ENCODE data around the gene GNS. TPM values are rescaled to one million over a fixed set of nuclear protein-coding genes. Genes with fewer than 3 reads are reported as not detected.

The GNS gene
- total RNA-seq, 1 experiment from 2014 or later, result 134 TPM

GRCh38 chr12:64745259-64745807 is 13.9 kb downstream of the GNS start:
- no peak for DNase-seq (ENCODE audit: low read depth)
- in situ Hi-C loops (cut with HindIII; ENCODE audit: low pct_unique_long_range_greater_than_20kb, low sequenced_read_pairs), result no loop called here

GRCh38 chr12:64744422-64745258 is 14.6 kb downstream of the GNS start:
- in situ Hi-C loops (cut with HindIII; ENCODE audit: low pct_unique_long_range_greater_than_20kb, low sequenced_read_pairs), result no loop called here
- peak; percentile 50 for DNase-seq (ENCODE audit: low read depth)

- no peak for DNase-seq (ENCODE audit: low read depth)
- in situ Hi-C loops (cut with HindIII; ENCODE audit: low pct_unique_long_range_greater_than_20kb, low sequenced_read_pairs), result no loop called here
Observed at GRCh38 chr12:64743206-64743605, 16.0 kb downstream of the GNS start.

- in situ Hi-C loops (cut with HindIII; ENCODE audit: low pct_unique_long_range_greater_than_20kb, low sequenced_read_pairs), result no loop called here
- no peak for DNase-seq (ENCODE audit: low read depth)
Observed at GRCh38 chr12:64742416-64742815, 16.8 kb downstream of the GNS start.

GRCh38 chr12:64740646-64741045 is 18.6 kb downstream of the GNS start:
- in situ Hi-C loops (cut with HindIII; ENCODE audit: low pct_unique_long_range_greater_than_20kb, low sequenced_read_pairs), result no loop called here
- DNase-seq (ENCODE audit: low read depth), result no peak

- in situ Hi-C loops (cut with HindIII; ENCODE audit: low pct_unique_long_range_greater_than_20kb, low sequenced_read_pairs), result no loop called here
- DNase-seq (ENCODE audit: low read depth), result peak; percentile 30
Observed at GRCh38 chr12:64739778-64740177, 19.4 kb downstream of the GNS start.

- no peak for DNase-seq (ENCODE audit: low read depth)
- in situ Hi-C loops (cut with HindIII; ENCODE audit: low pct_unique_long_range_greater_than_20kb, low sequenced_read_pairs), result no loop called here
Observed at GRCh38 chr12:64737539-64737938, 21.7 kb downstream of the GNS start.

- in situ Hi-C loops (cut with HindIII; ENCODE audit: low pct_unique_long_range_greater_than_20kb, low sequenced_read_pairs), result no loop called here
- no peak for DNase-seq (ENCODE audit: low read depth)
Observed at GRCh38 chr12:64736771-64737170, 22.4 kb downstream of the GNS start.

- DNase-seq (ENCODE audit: low read depth), result no peak
- in situ Hi-C loops (cut with HindIII; ENCODE audit: low pct_unique_long_range_greater_than_20kb, low sequenced_read_pairs), result no loop called here
Observed at GRCh38 chr12:64735442-64735841, 23.8 kb downstream of the GNS start.

- in situ Hi-C loops (cut with HindIII; ENCODE audit: low pct_unique_long_range_greater_than_20kb, low sequenced_read_pairs), result no loop called here
- peak; percentile 66 for DNase-seq (ENCODE audit: low read depth)
Observed at GRCh38 chr12:64733857-64734256, 25.3 kb downstream of the GNS start.

GRCh38 chr12:64731683-64732082 is 27.5 kb downstream of the GNS start:
- no peak for DNase-seq (ENCODE audit: low read depth)
- in situ Hi-C loops (cut with HindIII; ENCODE audit: low pct_unique_long_range_greater_than_20kb, low sequenced_read_pairs), result no loop called here

- DNase-seq (ENCODE audit: low read depth), result no peak
- in situ Hi-C loops (cut with HindIII; ENCODE audit: low pct_unique_long_range_greater_than_20kb, low sequenced_read_pairs), result no loop called here
Observed at GRCh38 chr12:64730588-64730969, 28.6 kb downstream of the GNS start.

GRCh38 chr12:64729909-64730587 is 29.2 kb downstream of the GNS start:
- no peak for DNase-seq (ENCODE audit: low read depth)
- in situ Hi-C loops (cut with HindIII; ENCODE audit: low pct_unique_long_range_greater_than_20kb, low sequenced_read_pairs), result no loop called here

GRCh38 chr12:64724201-64724745 is 34.9 kb downstream of the GNS start:
- in situ Hi-C loops (cut with HindIII; ENCODE audit: low pct_unique_long_range_greater_than_20kb, low sequenced_read_pairs), result no loop called here

GRCh38 chr12:64723630-64724029 is 35.6 kb downstream of the GNS start:
- no peak for DNase-seq (ENCODE audit: low read depth)
- in situ Hi-C loops (cut with HindIII; ENCODE audit: low pct_unique_long_range_greater_than_20kb, low sequenced_read_pairs), result no loop called here

More at GRCh38 chr12:64724201-64724745, 34.9 kb downstream of the GNS start:
- no peak for DNase-seq (ENCODE audit: low read depth)

- in situ Hi-C loops (cut with HindIII; ENCODE audit: low pct_unique_long_range_greater_than_20kb, low sequenced_read_pairs), result no loop called here
- DNase-seq (ENCODE audit: low read depth), result no peak
Observed at GRCh38 chr12:64722835-64723234, 36.4 kb downstream of the GNS start.

- in situ Hi-C loops (cut with HindIII; ENCODE audit: low pct_unique_long_range_greater_than_20kb, low sequenced_read_pairs), result no loop called here
- DNase-seq (ENCODE audit: low read depth), result no peak
Observed at GRCh38 chr12:64720884-64721283, 38.3 kb downstream of the GNS start.

GRCh38 chr12:64718649-64719048 is 40.6 kb downstream of the GNS start:
- in situ Hi-C loops (cut with HindIII; ENCODE audit: low pct_unique_long_range_greater_than_20kb, low sequenced_read_pairs), result no loop called here
- no peak for DNase-seq (ENCODE audit: low read depth)

GRCh38 chr12:64716839-64717455 is 42.3 kb downstream of the GNS start:
- no peak for DNase-seq (ENCODE audit: low read depth)
- in situ Hi-C loops (cut with HindIII; ENCODE audit: low pct_unique_long_range_greater_than_20kb, low sequenced_read_pairs), result no loop called here

All from Caki2 (cell line).